Adrenal gland (tissue), 12 donors: ENCODE data around the gene RAD54L. TPM values are rescaled to one million over a fixed set of nuclear protein-coding genes. Genes with fewer than 3 reads are reported as not detected.

Experiments
- DNase-seq, 7 donors: peaks; one replicate each; pipeline ENCODE4 v3.0.0-alpha.2; 2019 to 2020
- H3K27ac ChIP-seq, 5 donors: fragments of 200-600 bp; sonication (generic) in 4 of 5; 1 replicate in 3 of 5; 2 replicates in 2 of 5; pipeline versions ENCODE4 v1.5.1 to v1.8.0; 2016 to 2020; ENCODE audit warnings: mild to moderate bottlenecking in 1 of 5
- H3K27me3 ChIP-seq: fragments of 200-600 bp; 2 replicates; pipeline ENCODE4 v1.8.0; 2021
- H3K36me3 ChIP-seq, 2 donors: fragments of 200-600 bp; replicated peaks in 1 of 2; 1 replicate in 1 of 2; 2 replicates in 1 of 2; pipeline versions ENCODE4 v1.5.1 to v1.8.0; 2018 to 2022
- H3K4me1 ChIP-seq, 2 donors: fragments of 200-600 bp; replicated peaks in 1 of 2; 1 replicate in 1 of 2; 2 replicates in 1 of 2; pipeline versions ENCODE4 v1.5.1 to v1.8.0; 2018 to 2021
- H3K4me3 ChIP-seq, 4 donors: fragments of 200-600 bp; sonication (generic) in 3 of 4; one replicate each; pipeline ENCODE4 v1.5.1; 2016 to 2018
- H3K9me3 ChIP-seq, 3 donors: fragments of 200-600 bp; sonication (generic) in 1 of 3; replicated peaks in 1 of 3; 1 replicate in 2 of 3; 2 replicates in 1 of 3; pipeline versions ENCODE4 v1.5.1 to v1.8.0; 2016 to 2021
- POLR2A ChIP-seq, 2 donors: fragments of 450-650 bp; IDR thresholded peaks; one replicate each; pipeline ENCODE4 v1.6.1; 2017; ENCODE audit warnings: antibody characterized with exemption in 2 of 2, mild to moderate bottlenecking in 2 of 2, moderate library complexity in 1 of 2
- WGBS, 4 donors: extraction: QIAGEN DNeasy Blood & Tissue Kit in 2 of 4; methylation state at CpG; one replicate each; pipeline versions ENCODE4 v1.1.5 to v1.1.7; 2013 to 2017; 5-methylcytosine and 5-hydroxymethylcytosine counted together
- intact Hi-C, 2 donors: fragments of 100-400 bp; cut with DNase I; formaldehyde crosslinking; loops; one replicate each; pipeline versions ENCODE4 v1.14.1 to v1.15.0; 2022 to 2023
- polyA plus RNA-seq, 3 donors: library from polyadenylated mRNA; stranded (reverse); fragments of 200-250 nt in 2 of 3; fragments of 350-450 nt in 1 of 3; fragmentation: Illumina TruSeq in 1 of 3; extraction: RNeasy Lipid Tissue Mini Kit (QIAGEN cat#74804) in 1 of 3; gene quantifications; one replicate each; pipeline ENCODE4 v1.2.3, GENCODE V29; 2013 to 2014
- total RNA-seq, 9 donors: library from RNA; depleted of rRNA in 4 of 9; stranded (reverse); fragments of >200 nt in 4 of 9; fragments of 120-200 nt in 1 of 9; fragmentation: NEBNext Ultra II Directional in 1 of 9; extraction: Animal tissue kit (Norgen Biotek cat#: 25700) in 1 of 9; gene quantifications; one replicate each; pipeline versions ENCODE4 v1.1.0 to v1.2.4, GENCODE V29; 2013 to 2023
- TF ChIP-seq, protein P1 (sequence below), 6 experiments: fragments of 450-650 bp in 4 of 6; fragments of 200-600 bp in 2 of 6; sonication (generic) in 1 of 6; IDR thresholded peaks; 1 replicate in 5 of 6; 2 replicates in 1 of 6; pipeline versions ENCODE4 v1.5.1 to v1.8.0; 2016 to 2021; ENCODE audit warnings: antibody characterized with exemption in 6 of 6, mild to moderate bottlenecking in 2 of 6, moderate library complexity in 1 of 6
- donor health status: healthy with polysubstance abuse.
- donor health status: Bipolar disorder and iron deficiency.
- donor health status: DM: yes; HTN: yes; CAD: no.
- donor health status: DM: no; HTN: no; CAD: no.
- donor health status: DM: no; HTN: no; CAD: no.
- donor health status: DM: yes; HTN: yes; CAD: no.

The RAD54L gene
- total and polyA plus RNA-seq, 12 donors = 0.49 to 3.5 (median 1.3) TPM; not detected in 2

GRCh38 chr1:46300673-46301405, 53.3 kb downstream of the RAD54L start:
- 32 to 41% (median 37%) methylated on average over 6 of the region's 6 CpGs for WGBS, 4 donors
- DNase-seq = peak in 4 of 7 donors; percentile 25 to 42 (median 34)
- H3K4me1 ChIP-seq = peaks cover 34 to 51% of the 10 kb centered on the region in 2 donors
- TF ChIP-seq, protein P1, sequence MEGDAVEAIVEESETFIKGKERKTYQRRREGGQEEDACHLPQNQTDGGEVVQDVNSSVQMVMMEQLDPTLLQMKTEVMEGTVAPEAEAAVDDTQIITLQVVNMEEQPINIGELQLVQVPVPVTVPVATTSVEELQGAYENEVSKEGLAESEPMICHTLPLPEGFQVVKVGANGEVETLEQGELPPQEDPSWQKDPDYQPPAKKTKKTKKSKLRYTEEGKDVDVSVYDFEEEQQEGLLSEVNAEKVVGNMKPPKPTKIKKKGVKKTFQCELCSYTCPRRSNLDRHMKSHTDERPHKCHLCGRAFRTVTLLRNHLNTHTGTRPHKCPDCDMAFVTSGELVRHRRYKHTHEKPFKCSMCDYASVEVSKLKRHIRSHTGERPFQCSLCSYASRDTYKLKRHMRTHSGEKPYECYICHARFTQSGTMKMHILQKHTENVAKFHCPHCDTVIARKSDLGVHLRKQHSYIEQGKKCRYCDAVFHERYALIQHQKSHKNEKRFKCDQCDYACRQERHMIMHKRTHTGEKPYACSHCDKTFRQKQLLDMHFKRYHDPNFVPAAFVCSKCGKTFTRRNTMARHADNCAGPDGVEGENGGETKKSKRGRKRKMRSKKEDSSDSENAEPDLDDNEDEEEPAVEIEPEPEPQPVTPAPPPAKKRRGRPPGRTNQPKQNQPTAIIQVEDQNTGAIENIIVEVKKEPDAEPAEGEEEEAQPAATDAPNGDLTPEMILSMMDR (IDR thresholded peaks at IDR 0.05) = no peak
- no peak for TF ChIP-seq POLR2A (IDR thresholded peaks at IDR 0.05)
- peaks cover 0 to 23% of the 10 kb centered on the region in 2 donors for H3K36me3 ChIP-seq
- intact Hi-C loops = no loop called here
- H3K4me3 ChIP-seq = peak overlapping the region in 3 of 4 donors; percentile 66 to 87 (median 78)
- no peaks in the 10 kb centered on the region for H3K9me3 ChIP-seq
- no peaks in the 10 kb centered on the region for H3K27me3 ChIP-seq
- peak overlapping the region; percentile 93 to 99 (median 99) for H3K27ac ChIP-seq

DNA sequence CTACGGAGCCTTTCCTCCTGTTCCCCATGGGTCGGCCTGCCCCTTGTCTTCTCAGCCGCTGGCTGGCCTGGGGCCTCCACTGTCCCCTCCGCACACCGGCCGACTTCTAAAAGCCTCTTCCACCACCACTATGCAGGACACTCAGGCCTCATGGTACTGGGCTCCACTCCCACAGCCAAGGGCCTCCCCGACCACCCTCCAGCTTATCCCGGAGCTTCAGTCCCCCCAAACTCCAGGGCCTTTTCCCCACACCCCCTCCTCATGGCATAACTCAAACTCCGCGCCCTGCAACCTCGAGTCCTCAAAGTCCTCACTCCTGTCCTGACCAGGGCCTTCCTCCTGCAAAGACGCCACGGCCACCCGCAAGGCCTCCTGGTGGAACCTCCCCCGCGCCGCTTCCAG, 53.8 kb downstream of the RAD54L start:
- Histone ChIP-seq H3K4me3 (peak overlapping the region; percentile 66 to 90 (median 82)), H3K27ac (peak overlapping the region; percentile 93 to 99 (median 99)), H3K36me3 (peaks cover 0 to 18% of the 10 kb centered on the region in 2 donors), H3K4me1 (peaks cover 34 to 52% of the 10 kb centered on the region in 2 donors), H3K27me3 (no peaks in the 10 kb centered on the region), H3K9me3 (no peaks in the 10 kb centered on the region)
- intact Hi-C loops = no loop called here
- 6 to 11% (median 7%) methylated on average over 16 to 17 of the region's 17 CpGs for whole genome bisulfite sequencing, 4 donors
- DNase-seq = peak in 2 of 7 donors; percentile 27 to 29
- TF ChIP-seq POLR2A (IDR thresholded peaks at IDR 0.05) = no peak
- TF ChIP-seq, protein P1 (IDR thresholded peaks at IDR 0.05) = no peak

GRCh38 chr1:46301808-46302640, 54.5 kb downstream of the RAD54L start:
- Histone ChIP-seq H3K4me1 (peaks cover 34 to 58% of the 10 kb centered on the region in 2 donors), H3K4me3 (peak overlapping the region; percentile 66 to 90 (median 82)), H3K9me3 (no peaks in the 10 kb centered on the region), H3K27ac (peak overlapping the region; percentile 93 to 99 (median 99)), H3K27me3 (no peaks in the 10 kb centered on the region), H3K36me3 (peaks cover 0 to 12% of the 10 kb centered on the region in 2 donors)
- TF ChIP-seq POLR2A (IDR thresholded peaks at IDR 0.05) = peak in 1 of 2 donors; percentile 31
- TF ChIP-seq, protein P1 (IDR thresholded peaks at IDR 0.05) = no peak
- intact Hi-C loops = no loop called here
- WGBS, 4 donors = 0 to 1% (median 0%) methylated on average over 10 to 79 of the region's 79 CpGs
- DNase-seq = peak; percentile 53 to 72 (median 61)

DNA sequence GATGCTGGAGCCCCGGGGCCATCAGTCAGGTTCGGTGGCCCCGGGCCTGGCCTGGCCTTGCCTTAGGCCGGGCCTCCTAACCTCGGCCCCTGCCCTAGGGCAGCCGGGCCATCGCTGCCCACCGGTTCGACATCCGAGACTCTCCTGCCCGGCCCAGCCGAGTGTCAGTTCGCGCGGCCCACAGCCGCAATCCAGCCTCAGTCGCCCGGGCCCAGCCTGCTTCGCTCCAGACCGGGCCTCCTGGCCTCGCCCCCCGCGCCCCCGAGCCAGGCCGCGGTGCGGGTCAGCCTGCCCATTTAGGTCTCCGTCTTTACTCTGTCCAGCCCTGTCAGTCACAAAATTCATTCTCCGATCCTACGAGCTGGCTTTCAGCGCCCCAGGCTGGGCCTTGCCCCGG, 55.1 kb downstream of the RAD54L start:
- 0% methylated on average over 11 to 32 of the region's 32 CpGs; no CpG with 5 or more reads in 1 of the 4 donors for WGBS, 4 donors
- H3K9me3 ChIP-seq = no peaks in the 10 kb centered on the region
- no peaks in the 10 kb centered on the region for H3K27me3 ChIP-seq
- H3K4me3 ChIP-seq = peak overlapping the region; percentile 66 to 90 (median 82)
- H3K36me3 ChIP-seq = peaks cover 0 to 6% of the 10 kb centered on the region in 2 donors
- no peak for TF ChIP-seq POLR2A (IDR thresholded peaks at IDR 0.05)
- TF ChIP-seq, protein P1 (IDR thresholded peaks at IDR 0.05) = no peak
- H3K27ac ChIP-seq = peak overlapping the region; percentile 93 to 99 (median 99)
- peak in 5 of 7 donors; percentile 17 to 56 (median 46) for DNase-seq
- H3K4me1 ChIP-seq = peaks cover 34 to 63% of the 10 kb centered on the region in 2 donors
- intact Hi-C loops = no loop called here
